Parathyroid adenoma (tissue), 2 donors: ENCODE data around the gene KCND3.

Source experiments
- H2AFZ ChIP-seq: fragments of 300-600 bp; sonication (generic); one replicate; pipeline ENCODE4 v1.7.0; 2017; ENCODE audit warnings: antibody characterized with exemption, mild to moderate bottlenecking
- H3K27ac ChIP-seq: fragments of 300-600 bp; sonication (generic); one replicate; pipeline ENCODE4 v1.7.0; 2017
- H3K27me3 ChIP-seq: fragments of 300-600 bp; sonication (generic); one replicate; pipeline ENCODE4 v1.7.0; 2017; ENCODE audit warnings: low read length; ENCODE audit not compliant: control insufficient read depth, insufficient read depth
- H3K36me3 ChIP-seq: fragments of 300-600 bp; sonication (generic); one replicate; pipeline ENCODE4 v1.7.0; 2017; ENCODE audit warnings: low read length; ENCODE audit not compliant: control insufficient read depth, insufficient read depth
- H3K4me1 ChIP-seq: fragments of 300-600 bp; sonication (generic); one replicate; pipeline ENCODE4 v1.7.0; 2017; ENCODE audit warnings: control low read depth
- H3K4me2 ChIP-seq: fragments of 300-600 bp; sonication (generic); one replicate; pipeline ENCODE4 v1.7.0; 2017; ENCODE audit warnings: low read length
- H3K4me3 ChIP-seq: fragments of 300-600 bp; sonication (generic); one replicate; pipeline ENCODE4 v1.7.0; 2017; ENCODE audit warnings: low read depth, low read length
- H3K79me2 ChIP-seq: fragments of 300-600 bp; sonication (generic); one replicate; pipeline ENCODE4 v1.7.0; 2017; ENCODE audit warnings: control low read depth
- H3K9ac ChIP-seq: fragments of 300-600 bp; sonication (generic); one replicate; pipeline ENCODE4 v1.7.0; 2017; ENCODE audit warnings: mild to moderate bottlenecking
- H3K9me3 ChIP-seq: fragments of 300-600 bp; sonication (generic); one replicate; pipeline ENCODE4 v1.7.0; 2017; ENCODE audit warnings: low read length; ENCODE audit not compliant: control insufficient read depth
- TF ChIP-seq, protein P1 (sequence below): fragments of 300-600 bp; sonication (generic); IDR thresholded peaks from one replicate; pipeline ENCODE4 v1.7.0; 2017; ENCODE audit warnings: antibody characterized with exemption, mild to moderate bottlenecking
- donor health status: primary hyperparathyroidism.

Gene KCND3

GRCh38 chr1:111856411-111857185, 132.9 kb downstream of the KCND3 start:
- Histone ChIP-seq H3K36me3 (no peaks in the 10 kb centered on the region), H3K27me3 (no peaks in the 10 kb centered on the region), H3K9me3 (no peaks in the 10 kb centered on the region), H3K4me3 (no peak overlapping the region), H3K27ac (no peak overlapping the region), H2AFZ (no peak overlapping the region), H3K4me1 (no peaks in the 10 kb centered on the region), H3K9ac (no peak overlapping the region), H3K4me2 (no peak overlapping the region), H3K79me2 (no peaks in the 10 kb centered on the region)
- TF ChIP-seq, protein P1, sequence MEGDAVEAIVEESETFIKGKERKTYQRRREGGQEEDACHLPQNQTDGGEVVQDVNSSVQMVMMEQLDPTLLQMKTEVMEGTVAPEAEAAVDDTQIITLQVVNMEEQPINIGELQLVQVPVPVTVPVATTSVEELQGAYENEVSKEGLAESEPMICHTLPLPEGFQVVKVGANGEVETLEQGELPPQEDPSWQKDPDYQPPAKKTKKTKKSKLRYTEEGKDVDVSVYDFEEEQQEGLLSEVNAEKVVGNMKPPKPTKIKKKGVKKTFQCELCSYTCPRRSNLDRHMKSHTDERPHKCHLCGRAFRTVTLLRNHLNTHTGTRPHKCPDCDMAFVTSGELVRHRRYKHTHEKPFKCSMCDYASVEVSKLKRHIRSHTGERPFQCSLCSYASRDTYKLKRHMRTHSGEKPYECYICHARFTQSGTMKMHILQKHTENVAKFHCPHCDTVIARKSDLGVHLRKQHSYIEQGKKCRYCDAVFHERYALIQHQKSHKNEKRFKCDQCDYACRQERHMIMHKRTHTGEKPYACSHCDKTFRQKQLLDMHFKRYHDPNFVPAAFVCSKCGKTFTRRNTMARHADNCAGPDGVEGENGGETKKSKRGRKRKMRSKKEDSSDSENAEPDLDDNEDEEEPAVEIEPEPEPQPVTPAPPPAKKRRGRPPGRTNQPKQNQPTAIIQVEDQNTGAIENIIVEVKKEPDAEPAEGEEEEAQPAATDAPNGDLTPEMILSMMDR, result no peak

DNA sequence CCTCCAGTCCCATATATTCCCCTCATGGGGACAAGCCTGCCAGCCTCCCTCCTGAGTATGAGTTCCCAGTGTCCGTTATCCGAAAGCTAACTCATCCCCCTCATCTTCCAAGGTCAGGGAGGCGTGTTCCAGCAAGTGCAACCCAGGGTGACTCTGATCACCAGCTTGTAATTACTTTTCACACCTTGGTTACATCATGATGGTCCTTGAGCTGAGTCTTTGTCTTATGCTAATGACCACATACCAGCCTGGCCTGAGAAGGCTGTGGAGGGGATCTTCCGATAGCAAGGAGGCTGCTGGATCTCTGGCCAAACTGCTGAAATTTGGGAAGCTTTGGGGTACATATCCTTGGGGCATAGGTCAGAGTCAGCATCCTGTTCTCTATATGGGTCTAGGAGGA, 134.2 kb downstream of the KCND3 start:
- no peak overlapping the region for H3K9ac ChIP-seq
- H3K79me2 ChIP-seq, result no peaks in the 10 kb centered on the region

DNA sequence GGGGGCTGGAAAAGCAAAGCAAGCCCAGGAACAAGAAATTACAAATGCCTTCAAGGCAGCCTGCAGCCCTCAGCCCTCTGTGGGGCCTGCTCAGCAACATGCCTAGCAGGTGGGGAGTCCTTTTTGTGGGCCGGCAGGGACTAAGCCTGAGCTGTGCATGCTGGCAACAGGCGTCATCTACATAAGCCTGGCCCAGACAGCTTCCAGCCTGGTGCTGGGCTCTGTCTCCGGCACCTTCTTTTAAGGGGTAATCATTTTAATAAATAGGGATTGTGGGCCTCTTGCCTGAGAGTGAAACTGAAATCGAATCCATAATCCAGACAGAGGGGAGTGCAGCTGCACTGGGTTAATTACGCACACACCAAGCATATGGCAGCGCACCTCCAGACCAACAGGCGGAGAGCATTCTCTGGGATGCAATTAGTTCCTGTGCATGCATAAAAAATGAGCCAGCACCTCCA, 137.2 kb downstream of the KCND3 start:
- H3K4me1 ChIP-seq, result no peaks in the 10 kb centered on the region
- no peaks in the 10 kb centered on the region for H3K36me3 ChIP-seq
- no peaks in the 10 kb centered on the region for H3K9me3 ChIP-seq
- H3K9ac ChIP-seq, result no peak overlapping the region
- H3K27ac ChIP-seq, result no peak overlapping the region
- H3K27me3 ChIP-seq, result no peaks in the 10 kb centered on the region
- H3K4me2 ChIP-seq, result no peak overlapping the region
- TF ChIP-seq, protein P1, result no peak
- no peak overlapping the region for H3K4me3 ChIP-seq
- no peaks in the 10 kb centered on the region for H3K79me2 ChIP-seq
- no peak overlapping the region for H2AFZ ChIP-seq

More for the DNA sequence above, 134.2 kb downstream of the KCND3 start:
- Histone ChIP-seq H3K4me3 (no peak overlapping the region), H2AFZ (no peak overlapping the region), H3K9me3 (no peaks in the 10 kb centered on the region), H3K4me2 (no peak overlapping the region), H3K27ac (no peak overlapping the region), H3K27me3 (no peaks in the 10 kb centered on the region), H3K36me3 (no peaks in the 10 kb centered on the region), H3K4me1 (no peaks in the 10 kb centered on the region)
- TF ChIP-seq, protein P1, result no peak

GRCh38 chr1:111851552-111851951, 137.9 kb downstream of the KCND3 start:
- H3K4me2 ChIP-seq, result no peak overlapping the region
- H3K9ac ChIP-seq, result no peak overlapping the region
- H3K9me3 ChIP-seq, result no peaks in the 10 kb centered on the region
- H3K27me3 ChIP-seq, result no peaks in the 10 kb centered on the region
- H3K36me3 ChIP-seq, result no peaks in the 10 kb centered on the region
- no peaks in the 10 kb centered on the region for H3K4me1 ChIP-seq
- TF ChIP-seq, protein P1, result no peak
- H2AFZ ChIP-seq, result no peak overlapping the region
- H3K4me3 ChIP-seq, result no peak overlapping the region
- no peak overlapping the region for H3K27ac ChIP-seq
- H3K79me2 ChIP-seq, result no peaks in the 10 kb centered on the region

GRCh38 chr1:111850109-111850508, 139.4 kb downstream of the KCND3 start:
- Histone ChIP-seq H3K9ac (no peak overlapping the region), H3K27me3 (no peaks in the 10 kb centered on the region), H3K4me1 (no peaks in the 10 kb centered on the region), H3K4me3 (no peak overlapping the region), H3K9me3 (no peaks in the 10 kb centered on the region), H3K4me2 (no peak overlapping the region), H3K79me2 (no peaks in the 10 kb centered on the region), H2AFZ (no peak overlapping the region), H3K27ac (no peak overlapping the region), H3K36me3 (no peaks in the 10 kb centered on the region)
- TF ChIP-seq, protein P1, result no peak
